Stimulated activated CD8-positive, alpha-beta memory T cell treated with anti-CD3 and anti-CD28 coated beads, Interleukin-12 subunit alpha, Interleukin-12 subunit beta, amount 100 ng/mL, for 1 hour (primary cell): ENCODE measurements around the gene GAREM2.

ENCODE experiments used
- DNase-seq: peaks from one replicate; pipeline ENCODE4 v3.0.0-alpha.2; 2020; ENCODE audit warnings: low read depth

GAREM2 gene

GRCh38 chr2:26187537-26188104 is 14.7 kb downstream of the GAREM2 start:
- DNase-seq: no peak

- DNase-seq: no peak
These were observed 16.2 kb downstream of the GAREM2 start for GRCh38 chr2:26189123-26189522.

GRCh38 chr2:26189751-26190150 is 16.9 kb downstream of the GAREM2 start:
- DNase-seq: no peak

DNA sequence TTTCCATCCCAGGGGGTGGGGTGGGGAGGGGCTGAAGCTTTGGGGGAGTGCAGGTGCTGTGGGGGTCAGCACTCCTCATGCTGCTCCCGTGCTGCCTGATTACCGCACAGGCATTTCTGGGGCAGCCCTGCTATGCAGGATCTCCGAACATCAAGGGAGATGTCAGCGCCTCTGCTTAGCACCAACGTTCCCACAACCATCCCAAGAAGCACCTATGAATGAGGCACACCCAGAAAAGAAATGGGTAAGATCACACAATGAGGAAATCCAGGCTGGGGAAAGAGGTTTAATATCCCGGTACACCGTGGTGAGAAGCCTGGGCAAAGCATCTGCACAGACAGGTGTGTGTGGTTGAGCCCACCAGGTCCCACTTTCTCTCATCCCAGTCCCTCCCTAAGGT is 17.5 kb downstream of the GAREM2 start:
- DNase-seq: no peak

GRCh38 chr2:26191316-26192159 is 18.6 kb downstream of the GAREM2 start:
- DNase-seq: no peak

GRCh38 chr2:26193578-26194231 is 20.8 kb downstream of the GAREM2 start:
- DNase-seq: no peak

GRCh38 chr2:26195040-26195984 is 22.4 kb downstream of the GAREM2 start:
- DNase-seq: no peak

DNA sequence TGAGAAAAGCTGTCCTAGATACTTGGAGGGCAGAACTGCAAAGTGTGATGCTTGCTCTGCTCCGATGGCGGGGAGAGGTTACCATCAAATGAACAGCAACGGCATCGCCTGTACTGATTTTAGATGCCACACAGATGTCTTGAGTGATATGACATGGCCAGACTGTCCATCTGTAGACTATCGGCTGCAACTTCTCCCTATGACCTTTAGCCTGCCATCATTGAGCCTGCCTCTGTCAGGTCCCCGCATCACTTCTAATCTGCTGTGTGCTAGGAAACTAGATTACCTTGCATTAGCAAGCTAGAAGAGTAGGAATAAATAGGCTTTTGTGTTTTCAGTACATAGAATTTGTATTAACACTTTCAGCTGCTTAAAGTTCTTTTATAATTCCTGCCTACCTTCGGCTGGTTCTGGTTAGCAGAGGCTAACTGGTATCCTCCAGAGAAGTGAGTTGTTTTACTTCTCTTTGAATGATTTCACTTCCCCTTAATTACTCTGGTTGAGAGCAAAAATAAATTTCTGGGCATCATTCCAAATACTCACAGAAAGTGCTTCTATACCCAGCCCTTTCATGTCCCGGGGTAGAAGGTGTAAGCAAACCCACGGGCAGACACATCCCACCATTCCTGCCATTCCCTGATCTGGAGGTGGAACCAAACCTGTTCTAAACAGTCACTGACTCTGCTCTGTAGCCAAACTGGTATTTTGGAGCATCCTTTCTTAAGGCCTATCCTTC is 24.0 kb downstream of the GAREM2 start:
- no peak for DNase-seq

- no peak for DNase-seq
These were observed 24.6 kb downstream of the GAREM2 start for GRCh38 chr2:26197516-26197915.

GRCh38 chr2:26202981-26203490 is 30.1 kb downstream of the GAREM2 start:
- no peak for DNase-seq

DNA sequence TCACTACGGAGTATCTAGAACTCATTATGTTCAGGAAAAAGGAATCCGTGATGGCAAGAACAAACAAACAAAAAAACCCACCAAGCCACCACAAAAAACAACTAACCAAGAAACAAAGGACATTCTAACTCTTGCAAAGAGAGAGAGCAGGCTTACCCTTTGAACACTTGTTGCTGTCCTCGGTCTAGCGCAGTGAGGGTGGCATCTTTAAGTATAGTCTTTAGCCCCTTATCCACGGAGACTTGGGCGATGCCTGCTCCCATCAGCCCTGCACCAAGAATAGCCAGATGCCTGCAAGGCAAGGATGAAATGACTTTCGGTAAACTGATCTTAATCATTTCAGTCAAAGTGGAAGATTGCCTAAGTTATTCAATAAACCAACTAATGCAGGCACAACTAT is 31.0 kb downstream of the GAREM2 start:
- DNase-seq: no peak

DNA sequence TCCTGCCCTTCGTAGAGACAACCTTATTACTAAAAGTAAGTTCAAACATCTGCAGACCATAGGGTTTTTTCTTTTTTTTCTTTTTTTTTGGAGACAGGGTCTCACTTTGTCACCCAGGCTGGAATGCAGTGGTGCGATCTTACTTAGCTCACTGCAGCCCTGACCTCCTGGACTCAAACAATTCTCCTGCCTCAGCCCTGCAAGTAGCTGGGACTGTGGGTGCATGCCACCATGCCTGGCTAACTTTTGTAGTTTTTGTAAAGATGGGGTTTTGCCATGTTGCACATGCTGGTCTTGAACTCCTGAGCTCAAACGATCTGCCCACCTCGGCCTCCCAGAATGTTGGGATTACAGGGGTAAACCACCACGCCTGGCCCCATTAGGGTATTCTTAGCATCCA is 39.1 kb downstream of the GAREM2 start:
- DNase-seq: no peak

- DNase-seq: no peak
These were observed 41.9 kb downstream of the GAREM2 start for GRCh38 chr2:26214759-26215158.

- DNase-seq: no peak
These were observed 42.9 kb downstream of the GAREM2 start for GRCh38 chr2:26215833-26216232.

- no peak for DNase-seq
These were observed 43.7 kb downstream of the GAREM2 start for GRCh38 chr2:26216587-26216986.

- no peak for DNase-seq
These were observed 44.8 kb downstream of the GAREM2 start for GRCh38 chr2:26217720-26218119.

GRCh38 chr2:26223018-26223417 is 50.1 kb downstream of the GAREM2 start:
- no peak for DNase-seq

DNA sequence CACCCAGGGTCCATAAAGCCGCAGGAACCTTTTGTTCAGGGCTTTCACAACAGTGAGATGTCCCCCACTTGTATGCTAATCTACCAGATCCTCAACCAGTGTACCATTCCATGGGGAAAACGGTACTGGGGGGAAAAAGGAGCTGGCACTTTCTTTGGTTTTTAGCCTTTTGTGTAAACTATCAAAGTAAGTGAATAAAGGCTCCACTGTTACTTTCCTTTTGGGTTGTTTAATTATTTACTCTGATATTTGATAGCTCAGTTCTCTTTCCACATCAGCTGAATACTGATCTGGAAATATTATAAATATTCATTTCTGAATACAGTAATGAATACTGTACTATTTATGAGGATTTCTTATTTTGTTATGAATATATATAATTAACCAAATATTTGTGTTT is 51.2 kb downstream of the GAREM2 start:
- DNase-seq: no peak

DNA sequence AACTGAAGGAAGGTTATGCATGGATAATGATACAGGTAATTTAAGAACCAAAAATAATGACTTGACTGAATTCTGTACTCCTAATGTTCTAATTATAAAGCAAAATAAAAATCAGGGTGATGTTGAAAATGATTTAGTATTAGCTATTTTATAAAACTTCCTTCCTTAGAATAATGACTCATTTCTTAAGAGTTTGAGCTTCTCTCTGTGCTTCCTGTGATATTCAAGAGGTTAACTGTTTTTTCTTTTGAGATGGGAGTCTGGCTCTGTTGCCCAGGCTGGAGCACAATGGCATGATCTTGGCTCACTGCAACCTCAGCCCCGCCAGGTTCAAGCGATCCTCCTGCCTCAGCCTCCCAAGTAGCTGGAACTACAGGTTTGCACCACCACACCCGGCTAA is 56.7 kb downstream of the GAREM2 start:
- DNase-seq: no peak

GRCh38 chr2:26230806-26231205 is 57.9 kb downstream of the GAREM2 start:
- DNase-seq: no peak

- DNase-seq: no peak
These were observed 62.2 kb downstream of the GAREM2 start for GRCh38 chr2:26235089-26235488.
